ENCODE results near the gene GAP43. TPM values are rescaled to one million over a fixed set of nuclear protein-coding genes. Genes with fewer than 3 reads are reported as not detected.

Gene GAP43
- total RNA-seq, 1 donor from 2014 or later = 0.21 TPM

- Histone ChIP-seq H3K36me3 (ENCODE audit: control insufficient read depth, insufficient read depth, low read length) (no peaks in the 10 kb centered on the region), H3K4me3 (ENCODE audit: low read depth, low read length) (peak overlapping the region; percentile 53), H3K27me3 (ENCODE audit: control insufficient read depth, insufficient read depth, low read length) (no peaks in the 10 kb centered on the region)
- peak; percentile 42 for DNase-seq (ENCODE audit: low read depth)
- TF ChIP-seq CTCF (IDR thresholded peaks at IDR 0.05; ENCODE audit: insufficient read depth, low read length, poor library complexity, severe bottlenecking) = no peak
Observed at GRCh38 chr3:115658337-115659181, 35.2 kb downstream of the GAP43 start.

- Histone ChIP-seq H3K27me3 (ENCODE audit: control insufficient read depth, insufficient read depth, low read length) (no peaks in the 10 kb centered on the region), H3K4me3 (ENCODE audit: low read depth, low read length) (no peak overlapping the region), H3K36me3 (ENCODE audit: control insufficient read depth, insufficient read depth, low read length) (no peaks in the 10 kb centered on the region)
- no peak for TF ChIP-seq CTCF (IDR thresholded peaks at IDR 0.05; ENCODE audit: insufficient read depth, low read length, poor library complexity, severe bottlenecking)
- no peak for DNase-seq (ENCODE audit: low read depth)
Observed at GRCh38 chr3:115659253-115660220, 36.2 kb downstream of the GAP43 start.

GRCh38 chr3:115660646-115661337 lies 37.5 kb downstream of the GAP43 start:
- Histone ChIP-seq H3K36me3 (ENCODE audit: control insufficient read depth, insufficient read depth, low read length) (no peaks in the 10 kb centered on the region), H3K27me3 (ENCODE audit: control insufficient read depth, insufficient read depth, low read length) (no peaks in the 10 kb centered on the region), H3K4me3 (ENCODE audit: low read depth, low read length) (no peak overlapping the region)
- no peak for TF ChIP-seq CTCF (IDR thresholded peaks at IDR 0.05; ENCODE audit: insufficient read depth, low read length, poor library complexity, severe bottlenecking)
- no peak for DNase-seq (ENCODE audit: low read depth)

- no peaks in the 10 kb centered on the region for H3K36me3 ChIP-seq (ENCODE audit: control insufficient read depth, insufficient read depth, low read length)
- no peak for DNase-seq (ENCODE audit: low read depth)
- H3K27me3 ChIP-seq (ENCODE audit: control insufficient read depth, insufficient read depth, low read length) = no peaks in the 10 kb centered on the region
- no peak for TF ChIP-seq CTCF (IDR thresholded peaks at IDR 0.05; ENCODE audit: insufficient read depth, low read length, poor library complexity, severe bottlenecking)
- no peak overlapping the region for H3K4me3 ChIP-seq (ENCODE audit: low read depth, low read length)
Observed at GRCh38 chr3:115662356-115662755, 39.0 kb downstream of the GAP43 start.

- no peak for DNase-seq (ENCODE audit: low read depth)
- H3K36me3 ChIP-seq (ENCODE audit: control insufficient read depth, insufficient read depth, low read length) = no peaks in the 10 kb centered on the region
- H3K4me3 ChIP-seq (ENCODE audit: low read depth, low read length) = no peak overlapping the region
- no peaks in the 10 kb centered on the region for H3K27me3 ChIP-seq (ENCODE audit: control insufficient read depth, insufficient read depth, low read length)
- TF ChIP-seq CTCF (IDR thresholded peaks at IDR 0.05; ENCODE audit: insufficient read depth, low read length, poor library complexity, severe bottlenecking) = no peak
Observed at GRCh38 chr3:115663414-115663813, 40.1 kb downstream of the GAP43 start.
